GM12892 (cell line): ENCODE measurements around the gene AMDHD2.

Experiments
- POLR2A ChIP-seq: IDR thresholded peaks from 2 replicates; pipeline ENCODE4 v1.6.1; 2011; ENCODE audit warnings: low read depth, low read length, control low read depth
- POLR2AphosphoS5 ChIP-seq: IDR thresholded peaks from 2 replicates; pipeline ENCODE4 v1.6.1; 2011; ENCODE audit warnings: low read depth, low read length, control low read depth

DNA sequence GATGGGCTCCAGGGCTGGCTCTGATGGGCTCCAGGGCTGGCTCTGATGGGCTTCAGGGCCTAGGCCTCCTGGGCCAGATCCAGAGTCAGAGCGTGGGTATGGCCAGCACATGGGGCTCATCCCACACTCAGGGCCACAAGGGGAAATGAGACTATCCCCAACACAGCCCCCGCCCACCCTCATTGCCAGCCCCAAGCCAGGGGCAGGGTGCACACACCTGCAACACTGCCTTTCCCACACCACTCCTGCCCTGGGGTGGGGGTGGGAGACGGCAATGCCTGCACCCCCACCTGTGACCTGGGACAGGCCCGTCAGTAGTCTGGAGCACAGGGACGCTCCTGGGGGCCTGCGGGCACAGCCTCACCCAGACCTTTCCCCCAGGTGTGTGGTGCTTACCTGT, 20.7 kb upstream of the AMDHD2 start:
- TF ChIP-seq POLR2A (no peak), POLR2AphosphoS5 (no peak)
